Dermis blood vessel endothelial cell (primary cell): Measurements from ENCODE around the gene BMPER. TPM values are rescaled to one million over a fixed set of nuclear protein-coding genes. Genes with fewer than 3 reads are reported as not detected.
"Not testable (repeated sequence)": the region's sequence is repeated elsewhere in the genome, so short reads cannot be mapped to it uniquely, and the experiment has no call there.

Source experiments
- DNase-seq: peaks from one replicate; pipeline ENCODE4 v3.0.0; 2010
- total RNA-seq: library from RNA; depleted of rRNA; stranded (reverse); fragments of >200 nt; gene quantifications from 2 replicates; pipeline ENCODE4 v1.2.3, GENCODE V29; 2014

Gene BMPER
- total RNA-seq, 1 donor from 2014 or later, result 1.0 TPM

- no peak for DNase-seq
Measured at GRCh38 chr7:34143402-34143801, 238.1 kb downstream of the BMPER start.

GRCh38 chr7:34145603-34146002, 240.3 kb downstream of the BMPER start:
- no peak for DNase-seq

GRCh38 chr7:34153656-34154270, 248.4 kb downstream of the BMPER start:
- no peak for DNase-seq

- DNase-seq, result no peak
Measured at GRCh38 chr7:34155220-34155908, 250.0 kb downstream of the BMPER start.

GRCh38 chr7:34156336-34156735, 251.0 kb downstream of the BMPER start:
- DNase-seq, result no peak

- DNase-seq, result no peak
Measured at GRCh38 chr7:34157137-34157536, 251.8 kb downstream of the BMPER start.

GRCh38 chr7:34158368-34159153, 253.2 kb downstream of the BMPER start:
- DNase-seq, result no peak

- DNase-seq, result no peak
Measured at GRCh38 chr7:34160261-34160752, 255.0 kb downstream of the BMPER start.

- DNase-seq, result no peak
Measured at GRCh38 chr7:34162027-34162565, 256.8 kb downstream of the BMPER start.

- DNase-seq, result no peak
Measured at GRCh38 chr7:34162677-34163076, 257.3 kb downstream of the BMPER start.

- DNase-seq, result no peak
Measured at GRCh38 chr7:34163956-34164355, 258.6 kb downstream of the BMPER start.

GRCh38 chr7:34165466-34165865, 260.1 kb downstream of the BMPER start:
- no peak for DNase-seq

GRCh38 chr7:34165927-34166550, 260.7 kb downstream of the BMPER start:
- peak; percentile 15 for DNase-seq

- no peak for DNase-seq
Measured at GRCh38 chr7:34168013-34168412, 262.7 kb downstream of the BMPER start.

- not testable (repeated sequence) for DNase-seq
Measured at GRCh38 chr7:34174688-34175616, 269.6 kb downstream of the BMPER start.

- DNase-seq, result no peak
Measured at GRCh38 chr7:34175837-34176236, 270.5 kb downstream of the BMPER start.

- no peak for DNase-seq
Measured at GRCh38 chr7:34177476-34177875, 272.1 kb downstream of the BMPER start.

- no peak for DNase-seq
Measured at GRCh38 chr7:34181271-34181958, 276.1 kb downstream of the BMPER start.

- no peak for DNase-seq
Measured at GRCh38 chr7:34184466-34184865, 279.1 kb downstream of the BMPER start.

GRCh38 chr7:34187798-34188307, 282.5 kb downstream of the BMPER start:
- no peak for DNase-seq

GRCh38 chr7:34189031-34189430, 283.7 kb downstream of the BMPER start:
- DNase-seq, result no peak
